Endodermal cell (in vitro differentiated cells): ENCODE measurements around the gene MIB2. TPM values are rescaled to one million over a fixed set of nuclear protein-coding genes. Genes with fewer than 3 reads are reported as not detected.

Experiments
- DNase-seq: peaks from one replicate; pipeline ENCODE4 v3.0.0-alpha.2; 2017
- H3K27ac ChIP-seq: 2 replicates; pipeline ENCODE4 v1.5.1; 2013; ENCODE audit warnings: mild to moderate bottlenecking, low read depth, low read length, moderate library complexity
- H3K27me3 ChIP-seq: 2 replicates; pipeline ENCODE4 v1.6.1; 2013; ENCODE audit warnings: mild to moderate bottlenecking, low read length, moderate library complexity; ENCODE audit not compliant: insufficient read depth, control insufficient read depth, poor library complexity, severe bottlenecking
- H3K36me3 ChIP-seq: 2 replicates; pipeline ENCODE4 v1.7.0; 2013; ENCODE audit warnings: mild to moderate bottlenecking, low read length, moderate library complexity; ENCODE audit not compliant: control insufficient read depth, insufficient read depth
- H3K4me1 ChIP-seq: one replicate; pipeline ENCODE4 v1.7.0; 2013; ENCODE audit warnings: low read length; ENCODE audit not compliant: control insufficient read depth, insufficient read depth
- H3K4me3 ChIP-seq: 2 replicates; pipeline ENCODE4 v1.5.1; 2013; ENCODE audit warnings: mild to moderate bottlenecking, low read length, moderate library complexity
- H3K9ac ChIP-seq: 2 replicates; pipeline ENCODE4 v1.6.1; 2013; ENCODE audit warnings: mild to moderate bottlenecking, low read length, moderate library complexity; ENCODE audit not compliant: poor library complexity, severe bottlenecking; ENCODE audit errors: extremely low read depth
- H3K9me3 ChIP-seq: 2 replicates; pipeline ENCODE4 v1.6.1; 2013; ENCODE audit warnings: mild to moderate bottlenecking, low read length, moderate library complexity; ENCODE audit not compliant: control insufficient read depth
- H3K27ac Mint-ChIP-seq: 2 replicates; pipeline ENCODE4 v1.8.0; 2020; ENCODE audit warnings: mixed read lengths
- H3K27me3 Mint-ChIP-seq: 2 replicates; pipeline ENCODE4 v1.8.0; 2021; ENCODE audit warnings: mild to moderate bottlenecking, mixed read lengths; ENCODE audit not compliant: insufficient read depth
- H3K36me3 Mint-ChIP-seq: 2 replicates; pipeline ENCODE4 v1.8.0; 2020; ENCODE audit warnings: low read depth, mixed read lengths
- H3K4me1 Mint-ChIP-seq: 2 replicates; pipeline ENCODE4 v1.8.0; 2020; ENCODE audit warnings: mixed read lengths
- H3K4me3 Mint-ChIP-seq: 2 replicates; pipeline ENCODE4 v1.8.0; 2020; ENCODE audit warnings: mild to moderate bottlenecking, moderate library complexity, mixed read lengths
- H3K9me3 Mint-ChIP-seq: 2 replicates; pipeline ENCODE4 v1.8.0; 2020; ENCODE audit warnings: mild to moderate bottlenecking, mixed read lengths
- WGBS, 2 experiments: methylation state at CpG; one replicate each; pipeline versions ENCODE4 v1.1.5 to v1.1.7; 2013; ENCODE audit warnings: missing lambda C conversion rate in 2 of 2, mixed read lengths in 1 of 2; ENCODE audit not compliant: insufficient coverage in 1 of 2, insufficient read length in 1 of 2; 5-methylcytosine and 5-hydroxymethylcytosine counted together
- total RNA-seq, 2 donors: library from RNA; stranded (reverse); fragmentation: NEBNext Ultra II Directional in 1 of 2; extraction: Animal tissue kit (Norgen Biotek cat#: 25700) in 1 of 2; gene quantifications; 2 replicates in 1 of 2; 3 replicates in 1 of 2; pipeline ENCODE4 v1.2.1, GENCODE V29; 2021
- TF ChIP-seq, protein P1 (sequence below): fragments of 200-600 bp; sonication (generic); conservative IDR thresholded peaks from 2 replicates; pipeline ENCODE4 v1.5.0; 2021; ENCODE audit warnings: antibody characterized with exemption, mild to moderate bottlenecking

The MIB2 gene
- total RNA-seq, 2 donors from 2014 or later = 77.4 to 97.9 TPM

DNA sequence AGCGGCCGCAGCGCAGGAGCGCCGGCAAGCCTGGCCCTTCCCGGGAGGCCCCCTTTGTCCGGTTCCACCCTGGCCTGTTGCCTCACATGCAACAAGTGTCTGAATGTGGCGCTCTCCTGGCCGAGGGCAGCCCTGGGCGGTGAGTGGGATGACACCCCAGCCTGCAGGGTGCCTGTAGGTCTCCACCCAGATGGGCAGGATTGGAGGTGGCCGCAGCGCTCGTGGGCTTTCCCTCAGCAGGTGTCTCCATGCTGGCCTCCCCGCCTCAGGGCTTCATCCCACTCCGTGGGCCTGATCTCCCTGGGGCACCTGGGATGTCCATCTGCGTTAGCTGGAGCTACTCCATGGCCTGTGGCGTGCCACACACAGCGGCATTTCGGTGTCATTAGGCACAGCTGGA is 1.5 kb downstream of the MIB2 start:
- Mint-ChIP-seq H3K4me1 (no peaks in the 10 kb centered on the region), H3K4me3 (peak overlapping the region; percentile 87), H3K27ac (no peak overlapping the region), H3K36me3 (peaks cover 11% of the 10 kb centered on the region), H3K9me3 (no peaks in the 10 kb centered on the region), H3K27me3 (no peaks in the 10 kb centered on the region)
- Histone ChIP-seq H3K9ac (peak overlapping the region; percentile 50), H3K36me3 (peaks cover 18% of the 10 kb centered on the region), H3K4me3 (peak overlapping the region; percentile 96), H3K4me1 (peaks cover 8% of the 10 kb centered on the region), H3K27ac (no peak overlapping the region), H3K27me3 (no peaks in the 10 kb centered on the region), H3K9me3 (no peaks in the 10 kb centered on the region)
- DNase-seq = peak; percentile 49
- WGBS, 2 experiments = 85 to 86% methylated on average over 15 to 19 of the region's 19 CpGs
- TF ChIP-seq, protein P1, sequence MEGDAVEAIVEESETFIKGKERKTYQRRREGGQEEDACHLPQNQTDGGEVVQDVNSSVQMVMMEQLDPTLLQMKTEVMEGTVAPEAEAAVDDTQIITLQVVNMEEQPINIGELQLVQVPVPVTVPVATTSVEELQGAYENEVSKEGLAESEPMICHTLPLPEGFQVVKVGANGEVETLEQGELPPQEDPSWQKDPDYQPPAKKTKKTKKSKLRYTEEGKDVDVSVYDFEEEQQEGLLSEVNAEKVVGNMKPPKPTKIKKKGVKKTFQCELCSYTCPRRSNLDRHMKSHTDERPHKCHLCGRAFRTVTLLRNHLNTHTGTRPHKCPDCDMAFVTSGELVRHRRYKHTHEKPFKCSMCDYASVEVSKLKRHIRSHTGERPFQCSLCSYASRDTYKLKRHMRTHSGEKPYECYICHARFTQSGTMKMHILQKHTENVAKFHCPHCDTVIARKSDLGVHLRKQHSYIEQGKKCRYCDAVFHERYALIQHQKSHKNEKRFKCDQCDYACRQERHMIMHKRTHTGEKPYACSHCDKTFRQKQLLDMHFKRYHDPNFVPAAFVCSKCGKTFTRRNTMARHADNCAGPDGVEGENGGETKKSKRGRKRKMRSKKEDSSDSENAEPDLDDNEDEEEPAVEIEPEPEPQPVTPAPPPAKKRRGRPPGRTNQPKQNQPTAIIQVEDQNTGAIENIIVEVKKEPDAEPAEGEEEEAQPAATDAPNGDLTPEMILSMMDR = no peak

DNA sequence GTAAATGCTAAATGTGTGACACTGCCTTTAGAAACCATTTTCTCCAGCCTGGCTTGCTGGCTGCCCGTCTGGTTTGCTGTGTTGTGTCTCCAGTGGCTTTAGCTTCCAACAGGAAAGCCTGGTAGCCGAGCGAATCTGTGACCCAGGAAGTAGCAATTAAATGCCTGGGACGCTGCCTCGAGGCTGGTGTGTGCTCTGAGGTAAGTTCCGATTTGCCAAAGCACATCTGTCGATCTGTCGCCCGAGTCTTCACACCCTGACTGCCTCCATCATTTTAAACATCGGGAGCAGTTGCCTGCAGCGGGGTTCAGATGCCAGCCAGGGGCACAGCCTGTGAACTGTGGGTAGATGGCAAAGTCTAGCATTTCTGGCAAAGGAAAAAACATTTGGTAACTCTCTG is 2.2 kb downstream of the MIB2 start:
- TF ChIP-seq, protein P1 = no peak
- Mint-ChIP-seq H3K4me3 (peak overlapping the region; percentile 87), H3K27me3 (no peaks in the 10 kb centered on the region), H3K4me1 (no peaks in the 10 kb centered on the region), H3K36me3 (peaks cover 8% of the 10 kb centered on the region), H3K9me3 (no peaks in the 10 kb centered on the region), H3K27ac (no peak overlapping the region)
- Histone ChIP-seq H3K9me3 (no peaks in the 10 kb centered on the region), H3K9ac (no peak overlapping the region), H3K4me3 (no peak overlapping the region), H3K27ac (no peak overlapping the region), H3K27me3 (no peaks in the 10 kb centered on the region), H3K4me1 (peaks cover 8% of the 10 kb centered on the region), H3K36me3 (peaks cover 18% of the 10 kb centered on the region)
- DNase-seq = no peak
- 96% methylated on average over 7 to 11 of the region's 11 CpGs for WGBS, 2 experiments

DNA sequence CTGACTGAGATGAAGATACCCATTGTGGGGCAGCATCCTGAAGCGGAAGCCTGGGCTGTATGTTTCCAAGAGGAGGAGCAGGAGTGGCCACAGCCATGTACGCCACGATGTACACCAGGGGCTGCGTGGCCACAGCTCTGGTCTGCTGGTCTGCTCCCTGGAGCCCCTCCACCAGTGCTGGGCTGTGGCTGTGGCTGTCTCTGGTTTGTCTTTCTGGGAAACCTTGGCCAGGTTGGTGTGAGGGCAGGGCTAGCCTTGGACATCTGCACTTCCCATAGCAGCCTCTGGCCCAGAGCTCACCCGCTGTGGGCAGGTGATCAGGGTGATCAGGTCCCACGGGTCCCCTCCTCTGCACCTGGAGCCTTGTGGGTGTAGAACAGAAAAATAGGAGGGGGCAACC is 2.6 kb downstream of the MIB2 start:
- no peak overlapping the region for H3K9ac ChIP-seq
- H3K27ac Mint-ChIP-seq = no peak overlapping the region

More for the DNA sequence above, 2.6 kb downstream of the MIB2 start:
- H3K4me1 ChIP-seq = peaks cover 8% of the 10 kb centered on the region
- H3K27ac ChIP-seq = no peak overlapping the region
- Mint-ChIP-seq H3K27me3 (no peaks in the 10 kb centered on the region), H3K36me3 (peaks cover 10% of the 10 kb centered on the region), H3K9me3 (no peaks in the 10 kb centered on the region), H3K4me3 (no peak overlapping the region), H3K4me1 (no peaks in the 10 kb centered on the region)
- H3K9me3 ChIP-seq = no peaks in the 10 kb centered on the region
- H3K27me3 ChIP-seq = no peaks in the 10 kb centered on the region
- no peak for DNase-seq
- H3K4me3 ChIP-seq = no peak overlapping the region
- H3K36me3 ChIP-seq = peaks cover 18% of the 10 kb centered on the region
- 96% methylated on average over 4 to 6 of the region's 6 CpGs for WGBS, 2 experiments
- TF ChIP-seq, protein P1 = no peak
